Measurements from ENCODE around the gene VIL1. TPM values are rescaled to one million over a fixed set of nuclear protein-coding genes. Genes with fewer than 3 reads are reported as not detected.

VIL1 gene
- total and polyA plus RNA-seq, 2 of the 13 experiments (the other 11 are each of a cell fraction or from before 2014, with no cell fraction given): 287 to 301 TPM

DNA sequence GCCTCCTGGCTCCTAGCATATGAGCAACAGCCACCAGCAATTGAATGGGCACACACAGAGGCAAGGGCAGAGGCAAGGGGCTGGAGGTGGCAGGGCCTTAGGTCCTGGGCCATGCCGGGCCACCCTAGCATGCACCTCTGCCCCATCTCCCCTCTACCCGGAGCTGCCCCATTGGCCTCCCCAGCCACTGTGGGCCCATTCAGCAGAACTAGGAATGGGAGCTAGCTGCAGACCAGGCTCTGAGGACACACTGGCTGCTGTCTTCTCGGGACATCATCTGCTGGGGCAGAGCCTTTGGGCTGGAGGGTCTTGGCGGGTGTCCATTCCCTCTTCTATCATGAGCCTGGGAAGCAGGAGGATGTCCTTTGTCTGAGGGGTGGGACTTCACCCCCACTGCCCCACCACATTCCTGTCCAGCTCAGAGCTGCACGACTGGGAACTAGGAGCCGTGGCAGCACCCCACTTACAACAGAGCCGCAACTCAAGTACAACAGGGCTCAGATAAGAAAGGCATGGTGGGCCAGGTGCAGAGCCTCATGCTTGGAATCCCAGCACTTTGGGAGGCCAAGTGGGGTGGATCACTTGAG, 800 bp downstream of the VIL1 start (continued):
- TF ChIP-seq SRY (CRISPR knock-in tag; IDR thresholded peaks at IDR 0.05) (no peak), TEAD2 (CRISPR knock-in tag; IDR thresholded peaks at IDR 0.05) (no peak), IKZF1 (IDR thresholded peaks at IDR 0.05) (no peak), ZNF788 (CRISPR knock-in tag; IDR thresholded peaks at IDR 0.05; ENCODE audit: borderline replicate concordance) (0 out of 2 replicates have a peak, but pooled peaks have one; percentile 44), ZNF121 (CRISPR knock-in tag; IDR thresholded peaks at IDR 0.05) (peak; percentile 62; the same call in 1 of the 2 replicates), ZKSCAN1 (IDR thresholded peaks at IDR 0.05; ENCODE audit: low read length) (no peak), TMF1 (CRISPR knock-in tag; IDR thresholded peaks at IDR 0.05; ENCODE audit: low read depth) (no peak), RAD51 (IDR thresholded peaks at IDR 0.05; ENCODE audit: borderline replicate concordance) (no peak), KDM2A (CRISPR knock-in tag; IDR thresholded peaks at IDR 0.05; ENCODE audit: borderline replicate concordance, low read depth) (0 out of 2 replicates have a peak, but pooled peaks have one; percentile 16), HNF4A (CRISPR knock-in tag; IDR thresholded peaks at IDR 0.05) (peak; percentile 3; the same call in 1 of the 2 replicates), WIZ (CRISPR knock-in tag; IDR thresholded peaks at IDR 0.05) (0 out of 2 replicates have a peak, but pooled peaks have one; percentile 45), AKAP8 (CRISPR knock-in tag; IDR thresholded peaks at IDR 0.05) (0 out of 2 replicates have a peak, but pooled peaks have one; percentile 50), PAWR (CRISPR knock-in tag; IDR thresholded peaks at IDR 0.05; ENCODE audit: borderline replicate concordance) (0 out of 2 replicates have a peak, but pooled peaks have one; percentile 48), TBL1XR1 (IDR thresholded peaks at IDR 0.05; ENCODE audit: borderline replicate concordance, low read length, partially characterized antibody) (no peak), JUND (CRISPR knock-in tag; IDR thresholded peaks at IDR 0.05) (0 out of 2 replicates have a peak, but pooled peaks have one; percentile 2), IRX3 (CRISPR knock-in tag; IDR thresholded peaks at IDR 0.05; ENCODE audit: borderline replicate concordance, low read depth) (no peak), ZNF558 (CRISPR knock-in tag; IDR thresholded peaks at IDR 0.05; ENCODE audit: borderline replicate concordance) (no peak), ZNF572 (CRISPR knock-in tag; IDR thresholded peaks at IDR 0.05) (no peak; the same call in 1 of the 2 replicates)
- TF ChIP-seq, protein P1, sequence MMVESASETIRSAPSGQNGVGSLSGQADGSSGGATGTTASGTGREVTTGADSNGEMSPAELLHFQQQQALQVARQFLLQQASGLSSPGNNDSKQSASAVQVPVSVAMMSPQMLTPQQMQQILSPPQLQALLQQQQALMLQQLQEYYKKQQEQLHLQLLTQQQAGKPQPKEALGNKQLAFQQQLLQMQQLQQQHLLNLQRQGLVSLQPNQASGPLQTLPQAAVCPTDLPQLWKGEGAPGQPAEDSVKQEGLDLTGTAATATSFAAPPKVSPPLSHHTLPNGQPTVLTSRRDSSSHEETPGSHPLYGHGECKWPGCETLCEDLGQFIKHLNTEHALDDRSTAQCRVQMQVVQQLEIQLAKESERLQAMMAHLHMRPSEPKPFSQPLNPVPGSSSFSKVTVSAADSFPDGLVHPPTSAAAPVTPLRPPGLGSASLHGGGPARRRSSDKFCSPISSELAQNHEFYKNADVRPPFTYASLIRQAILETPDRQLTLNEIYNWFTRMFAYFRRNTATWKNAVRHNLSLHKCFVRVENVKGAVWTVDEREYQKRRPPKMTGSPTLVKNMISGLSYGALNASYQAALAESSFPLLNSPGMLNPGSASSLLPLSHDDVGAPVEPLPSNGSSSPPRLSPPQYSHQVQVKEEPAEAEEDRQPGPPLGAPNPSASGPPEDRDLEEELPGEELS (CRISPR knock-in tag; IDR thresholded peaks at IDR 0.05): no peak
- TF ChIP-seq, protein P2, sequence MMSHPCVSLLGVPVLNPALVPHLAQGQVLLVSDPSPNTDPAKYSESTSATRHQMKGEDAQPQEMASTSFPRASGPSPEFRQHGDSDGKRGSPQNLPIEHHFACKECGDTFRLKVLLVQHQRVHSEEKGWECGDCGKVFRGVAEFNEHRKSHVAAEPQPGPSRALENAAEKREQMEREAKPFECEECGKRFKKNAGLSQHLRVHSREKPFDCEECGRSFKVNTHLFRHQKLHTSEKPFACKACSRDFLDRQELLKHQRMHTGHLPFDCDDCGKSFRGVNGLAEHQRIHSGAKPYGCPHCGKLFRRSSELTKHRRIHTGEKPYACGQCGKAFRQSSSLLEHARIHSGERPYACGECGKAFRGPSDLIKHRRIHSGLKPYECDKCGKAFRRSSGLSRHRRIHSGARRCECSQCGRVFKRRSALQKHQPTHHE (CRISPR knock-in tag; IDR thresholded peaks at IDR 0.05; ENCODE audit: borderline replicate concordance): 0 out of 2 replicates have a peak, but pooled peaks have one; percentile 24
- TF ChIP-seq, protein P3, sequence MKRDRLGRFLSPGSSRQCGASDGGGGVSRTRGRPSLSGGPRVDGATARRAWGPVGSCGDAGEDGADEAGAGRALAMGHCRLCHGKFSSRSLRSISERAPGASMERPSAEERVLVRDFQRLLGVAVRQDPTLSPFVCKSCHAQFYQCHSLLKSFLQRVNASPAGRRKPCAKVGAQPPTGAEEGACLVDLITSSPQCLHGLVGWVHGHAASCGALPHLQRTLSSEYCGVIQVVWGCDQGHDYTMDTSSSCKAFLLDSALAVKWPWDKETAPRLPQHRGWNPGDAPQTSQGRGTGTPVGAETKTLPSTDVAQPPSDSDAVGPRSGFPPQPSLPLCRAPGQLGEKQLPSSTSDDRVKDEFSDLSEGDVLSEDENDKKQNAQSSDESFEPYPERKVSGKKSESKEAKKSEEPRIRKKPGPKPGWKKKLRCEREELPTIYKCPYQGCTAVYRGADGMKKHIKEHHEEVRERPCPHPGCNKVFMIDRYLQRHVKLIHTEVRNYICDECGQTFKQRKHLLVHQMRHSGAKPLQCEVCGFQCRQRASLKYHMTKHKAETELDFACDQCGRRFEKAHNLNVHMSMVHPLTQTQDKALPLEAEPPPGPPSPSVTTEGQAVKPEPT (CRISPR knock-in tag; IDR thresholded peaks at IDR 0.05; ENCODE audit: low read depth): 0 out of 2 replicates have a peak, but pooled peaks have one; percentile 16
- TF ChIP-seq, protein P4, sequence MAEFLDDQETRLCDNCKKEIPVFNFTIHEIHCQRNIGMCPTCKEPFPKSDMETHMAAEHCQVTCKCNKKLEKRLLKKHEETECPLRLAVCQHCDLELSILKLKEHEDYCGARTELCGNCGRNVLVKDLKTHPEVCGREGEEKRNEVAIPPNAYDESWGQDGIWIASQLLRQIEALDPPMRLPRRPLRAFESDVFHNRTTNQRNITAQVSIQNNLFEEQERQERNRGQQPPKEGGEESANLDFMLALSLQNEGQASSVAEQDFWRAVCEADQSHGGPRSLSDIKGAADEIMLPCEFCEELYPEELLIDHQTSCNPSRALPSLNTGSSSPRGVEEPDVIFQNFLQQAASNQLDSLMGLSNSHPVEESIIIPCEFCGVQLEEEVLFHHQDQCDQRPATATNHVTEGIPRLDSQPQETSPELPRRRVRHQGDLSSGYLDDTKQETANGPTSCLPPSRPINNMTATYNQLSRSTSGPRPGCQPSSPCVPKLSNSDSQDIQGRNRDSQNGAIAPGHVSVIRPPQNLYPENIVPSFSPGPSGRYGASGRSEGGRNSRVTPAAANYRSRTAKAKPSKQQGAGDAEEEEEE (CRISPR knock-in tag; IDR thresholded peaks at IDR 0.05; ENCODE audit: borderline replicate concordance): 0 out of 2 replicates have a peak, but pooled peaks have one; percentile 44

Measured in HepG2 (cell line).